Measurements from ENCODE around the gene KRTAP2-1.
"Not testable (repeated sequence)": the region's sequence is repeated elsewhere in the genome, so short reads cannot be mapped to it uniquely, and the experiment has no call there.

KRTAP2-1 gene

GRCh38 chr17:41046735-41047465 lies at the start of gene KRTAP2-1:
TSS of gene KRTAP2-1 (minus strand) at chr17:41047316. CDS start at chr17:41047267, 49 bp downstream.
- DNase-seq (ENCODE audit: low read depth), result not testable (repeated sequence)

GRCh38 chr17:41096055-41096454 lies 48.9 kb upstream of the KRTAP2-1 start:
- DNase-seq (ENCODE audit: low read depth), result no peak

- not testable (repeated sequence) for DNase-seq (ENCODE audit: low read depth)
Measured at GRCh38 chr17:41088760-41089352, 41.7 kb upstream of the KRTAP2-1 start.

- not testable (repeated sequence) for DNase-seq (ENCODE audit: low read depth)
Measured at GRCh38 chr17:41084100-41084856, 37.2 kb upstream of the KRTAP2-1 start, which contains the start of gene KRTAP4-7. TSS of gene KRTAP4-7 (plus strand) at chr17:41084150. CDS start at chr17:41084207, 57 bp downstream.

- peak; percentile 92 for DNase-seq (ENCODE audit: low read depth)
Measured at GRCh38 chr17:41083427-41083826, 36.3 kb upstream of the KRTAP2-1 start.

GRCh38 chr17:41082626-41083025 lies 35.5 kb upstream of the KRTAP2-1 start:
- DNase-seq (ENCODE audit: low read depth), result peak; percentile 93

- no peak for DNase-seq (ENCODE audit: low read depth)
Measured at GRCh38 chr17:41076788-41077187, 29.7 kb upstream of the KRTAP2-1 start.

- DNase-seq (ENCODE audit: low read depth), result no peak
Measured at GRCh38 chr17:41073676-41074075, 26.6 kb upstream of the KRTAP2-1 start.

- no peak for DNase-seq (ENCODE audit: low read depth)
Measured at GRCh38 chr17:41071606-41072360, 24.7 kb upstream of the KRTAP2-1 start.

GRCh38 chr17:41069031-41069430 lies 21.9 kb upstream of the KRTAP2-1 start:
- no peak for DNase-seq (ENCODE audit: low read depth)

GRCh38 chr17:41067281-41067680 lies 20.2 kb upstream of the KRTAP2-1 start:
- no peak for DNase-seq (ENCODE audit: low read depth)

- peak; percentile 97 for DNase-seq (ENCODE audit: low read depth)
Measured at GRCh38 chr17:41065829-41066624, 18.9 kb upstream of the KRTAP2-1 start, which contains the start of gene KRTAP2-4. TSS of gene KRTAP2-4 (minus strand) at chr17:41065879. CDS start at chr17:41065845, 34 bp downstream.

- not testable (repeated sequence) for DNase-seq (ENCODE audit: low read depth)
Measured at GRCh38 chr17:41065016-41065689, 18.0 kb upstream of the KRTAP2-1 start.

- DNase-seq (ENCODE audit: low read depth), result no peak
Measured at GRCh38 chr17:41064301-41064700, 17.2 kb upstream of the KRTAP2-1 start.

- DNase-seq (ENCODE audit: low read depth), result no peak
Measured at GRCh38 chr17:41063449-41063848, 16.3 kb upstream of the KRTAP2-1 start.

- peak; percentile 98 for DNase-seq (ENCODE audit: low read depth)
Measured at GRCh38 chr17:41061964-41062363, 14.8 kb upstream of the KRTAP2-1 start.

GRCh38 chr17:41060052-41060604 lies 13.0 kb upstream of the KRTAP2-1 start, which contains the start of gene KRTAP2-3:
TSS of gene KRTAP2-3 (minus strand) at chr17:41060114. CDS start at chr17:41060050, 64 bp downstream.
- DNase-seq (ENCODE audit: low read depth), result peak; percentile 99

GRCh38 chr17:41059276-41060051 lies 12.3 kb upstream of the KRTAP2-1 start:
- DNase-seq (ENCODE audit: low read depth), result peak; percentile 96

- peak; percentile 91 for DNase-seq (ENCODE audit: low read depth)
Measured at GRCh38 chr17:41058741-41059140, 11.6 kb upstream of the KRTAP2-1 start.

Measured in ELR (cell line).